Panc1 (cell line): Measurements from ENCODE around the gene PMFBP1.

Source experiments
- POLR2AphosphoS5 ChIP-seq: IDR thresholded peaks from 2 replicates; pipeline ENCODE4 v1.6.1; 2012; ENCODE audit warnings: mild to moderate bottlenecking, low read depth, low read length, moderate library complexity
- SIN3A ChIP-seq: IDR thresholded peaks from 2 replicates; pipeline ENCODE4 v1.6.1; 2012; ENCODE audit warnings: low read depth, mild to moderate bottlenecking, low read length, moderate library complexity, borderline replicate concordance; ENCODE audit not compliant: insufficient read depth
- TCF7L2 ChIP-seq: IDR thresholded peaks from 2 replicates; pipeline ENCODE4 v1.6.1; 2011; ENCODE audit warnings: mild to moderate bottlenecking, low read depth, low read length, inconsistent platforms
- TF ChIP-seq, protein P1 (sequence below): fragments of 450-650 bp; IDR thresholded peaks from 2 replicates; pipeline ENCODE4 v1.5.1; 2017; ENCODE audit warnings: mild to moderate bottlenecking
- TF ChIP-seq, protein P2 (sequence below), 2 experiments: IDR thresholded peaks; 2 replicates each; pipeline ENCODE4 v1.6.1; 2011 to 2012; ENCODE audit warnings: low read depth in 2 of 2, control low read depth in 1 of 2, low read length in 1 of 2, mild to moderate bottlenecking in 1 of 2, moderate library complexity in 1 of 2; ENCODE audit not compliant: insufficient read depth in 1 of 2

DNA sequence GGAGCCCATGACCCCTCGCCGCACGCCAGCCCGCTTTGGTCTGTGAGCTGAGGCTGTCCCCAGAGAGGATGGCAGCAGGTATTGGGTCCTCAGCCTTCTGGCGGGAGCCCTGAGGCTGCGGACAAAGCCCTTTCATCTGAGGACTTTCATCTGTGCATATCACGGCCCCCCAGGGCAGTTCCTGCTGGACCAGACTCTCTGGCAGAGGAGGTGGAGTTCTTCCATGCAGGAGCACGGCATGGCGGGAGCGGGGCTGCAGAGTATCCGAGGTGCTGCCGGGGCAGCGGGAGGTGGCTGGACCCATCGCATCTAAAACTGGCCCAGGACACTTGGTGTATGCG, 59.5 kb downstream of the PMFBP1 start:
- TF ChIP-seq, protein P1, sequence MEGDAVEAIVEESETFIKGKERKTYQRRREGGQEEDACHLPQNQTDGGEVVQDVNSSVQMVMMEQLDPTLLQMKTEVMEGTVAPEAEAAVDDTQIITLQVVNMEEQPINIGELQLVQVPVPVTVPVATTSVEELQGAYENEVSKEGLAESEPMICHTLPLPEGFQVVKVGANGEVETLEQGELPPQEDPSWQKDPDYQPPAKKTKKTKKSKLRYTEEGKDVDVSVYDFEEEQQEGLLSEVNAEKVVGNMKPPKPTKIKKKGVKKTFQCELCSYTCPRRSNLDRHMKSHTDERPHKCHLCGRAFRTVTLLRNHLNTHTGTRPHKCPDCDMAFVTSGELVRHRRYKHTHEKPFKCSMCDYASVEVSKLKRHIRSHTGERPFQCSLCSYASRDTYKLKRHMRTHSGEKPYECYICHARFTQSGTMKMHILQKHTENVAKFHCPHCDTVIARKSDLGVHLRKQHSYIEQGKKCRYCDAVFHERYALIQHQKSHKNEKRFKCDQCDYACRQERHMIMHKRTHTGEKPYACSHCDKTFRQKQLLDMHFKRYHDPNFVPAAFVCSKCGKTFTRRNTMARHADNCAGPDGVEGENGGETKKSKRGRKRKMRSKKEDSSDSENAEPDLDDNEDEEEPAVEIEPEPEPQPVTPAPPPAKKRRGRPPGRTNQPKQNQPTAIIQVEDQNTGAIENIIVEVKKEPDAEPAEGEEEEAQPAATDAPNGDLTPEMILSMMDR, result no peak
- TF ChIP-seq SIN3A (no peak), POLR2AphosphoS5 (no peak), TCF7L2 (no peak)
- TF ChIP-seq, protein P2, sequence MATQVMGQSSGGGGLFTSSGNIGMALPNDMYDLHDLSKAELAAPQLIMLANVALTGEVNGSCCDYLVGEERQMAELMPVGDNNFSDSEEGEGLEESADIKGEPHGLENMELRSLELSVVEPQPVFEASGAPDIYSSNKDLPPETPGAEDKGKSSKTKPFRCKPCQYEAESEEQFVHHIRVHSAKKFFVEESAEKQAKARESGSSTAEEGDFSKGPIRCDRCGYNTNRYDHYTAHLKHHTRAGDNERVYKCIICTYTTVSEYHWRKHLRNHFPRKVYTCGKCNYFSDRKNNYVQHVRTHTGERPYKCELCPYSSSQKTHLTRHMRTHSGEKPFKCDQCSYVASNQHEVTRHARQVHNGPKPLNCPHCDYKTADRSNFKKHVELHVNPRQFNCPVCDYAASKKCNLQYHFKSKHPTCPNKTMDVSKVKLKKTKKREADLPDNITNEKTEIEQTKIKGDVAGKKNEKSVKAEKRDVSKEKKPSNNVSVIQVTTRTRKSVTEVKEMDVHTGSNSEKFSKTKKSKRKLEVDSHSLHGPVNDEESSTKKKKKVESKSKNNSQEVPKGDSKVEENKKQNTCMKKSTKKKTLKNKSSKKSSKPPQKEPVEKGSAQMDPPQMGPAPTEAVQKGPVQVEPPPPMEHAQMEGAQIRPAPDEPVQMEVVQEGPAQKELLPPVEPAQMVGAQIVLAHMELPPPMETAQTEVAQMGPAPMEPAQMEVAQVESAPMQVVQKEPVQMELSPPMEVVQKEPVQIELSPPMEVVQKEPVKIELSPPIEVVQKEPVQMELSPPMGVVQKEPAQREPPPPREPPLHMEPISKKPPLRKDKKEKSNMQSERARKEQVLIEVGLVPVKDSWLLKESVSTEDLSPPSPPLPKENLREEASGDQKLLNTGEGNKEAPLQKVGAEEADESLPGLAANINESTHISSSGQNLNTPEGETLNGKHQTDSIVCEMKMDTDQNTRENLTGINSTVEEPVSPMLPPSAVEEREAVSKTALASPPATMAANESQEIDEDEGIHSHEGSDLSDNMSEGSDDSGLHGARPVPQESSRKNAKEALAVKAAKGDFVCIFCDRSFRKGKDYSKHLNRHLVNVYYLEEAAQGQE (IDR thresholded peaks at IDR 0.05; ENCODE audit: insufficient read depth in 1 of 2, low read depth in 2 of 2, low read length in 1 of 2), result no peak
